GM12891 (cell line): ENCODE data around the gene ATP6AP2.
"Not testable (repeated sequence)": the region's sequence is repeated elsewhere in the genome, so short reads cannot be mapped to it uniquely, and the experiment has no call there.

Experiments
- PAX5 ChIP-seq: IDR thresholded peaks from 2 replicates; pipeline ENCODE4 v1.6.1; 2011; ENCODE audit warnings: low read length, moderate library complexity, mild to moderate bottlenecking; ENCODE audit not compliant: insufficient read depth, severe bottlenecking
- POLR2A ChIP-seq: IDR thresholded peaks from 2 replicates; pipeline ENCODE4 v1.6.1; 2011; ENCODE audit warnings: low read depth, low read length, control low read depth
- POLR2AphosphoS5 ChIP-seq: IDR thresholded peaks from 2 replicates; pipeline ENCODE4 v1.6.1; 2011; ENCODE audit warnings: low read depth, low read length, control low read depth
- POU2F2 ChIP-seq: IDR thresholded peaks from 2 replicates; pipeline ENCODE4 v1.6.1; 2011; ENCODE audit warnings: low read depth, mild to moderate bottlenecking, control low read depth, low read length, moderate library complexity
- TAF1 ChIP-seq: IDR thresholded peaks from 2 replicates; pipeline ENCODE4 v1.6.1; 2011; ENCODE audit warnings: low read depth, low read length, control low read depth

DNA sequence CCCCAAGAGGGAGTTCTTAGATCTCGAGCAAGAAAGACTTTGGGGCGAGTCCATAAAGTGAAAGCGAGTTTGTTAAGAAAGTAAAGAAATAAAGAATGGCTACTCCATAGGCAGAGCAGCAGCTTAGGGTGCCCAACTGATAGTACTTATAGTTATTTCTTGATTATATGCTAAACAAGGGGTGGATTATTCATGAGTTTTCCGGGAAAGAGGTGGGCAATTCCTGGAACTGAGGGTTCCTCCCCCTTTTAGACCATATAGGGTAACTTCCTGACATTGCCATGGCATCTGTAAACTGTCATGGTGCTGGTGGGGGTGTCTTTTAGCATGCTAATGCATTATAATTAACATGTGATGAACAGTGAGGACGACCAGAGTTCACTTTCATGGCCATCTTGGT lies 9.6 kb upstream of the ATP6AP2 start:
- not testable (repeated sequence) for TF ChIP-seq POLR2A, PAX5, POU2F2, POLR2AphosphoS5, TAF1
